Transverse colon (tissue), 4 donors: ENCODE data around the gene ADAMTS8.

Experiments used
- EP300 ChIP-seq: sonication (generic); formaldehyde crosslinking; IDR thresholded peaks from one replicate; pipeline ENCODE4 v1.6.1; 2017; ENCODE audit warnings: antibody characterized with exemption, low read depth
- POLR2A ChIP-seq: fragments of 450-650 bp; IDR thresholded peaks from one replicate; pipeline ENCODE4 v1.6.1; 2016; ENCODE audit warnings: antibody characterized with exemption, mild to moderate bottlenecking, moderate library complexity
- POLR2AphosphoS5 ChIP-seq, 3 donors: sonication (generic); formaldehyde crosslinking; IDR thresholded peaks; one replicate each; pipeline ENCODE4 v1.6.1; 2016; ENCODE audit warnings: antibody characterized with exemption in 3 of 3
- TF ChIP-seq, protein P1 (sequence below), 5 experiments: fragments of 200-600 bp in 3 of 5; fragments of 450-650 bp in 2 of 5; sonication (generic) in 3 of 5; IDR thresholded peaks; 1 replicate in 2 of 5; 2 replicates in 3 of 5; pipeline ENCODE4 v1.5.1; 2016 to 2017; ENCODE audit warnings: antibody characterized with exemption in 5 of 5, inconsistent platforms in 3 of 5, mild to moderate bottlenecking in 2 of 5, moderate library complexity in 1 of 5

- TF ChIP-seq POLR2A: no peak
- TF ChIP-seq, protein P1, sequence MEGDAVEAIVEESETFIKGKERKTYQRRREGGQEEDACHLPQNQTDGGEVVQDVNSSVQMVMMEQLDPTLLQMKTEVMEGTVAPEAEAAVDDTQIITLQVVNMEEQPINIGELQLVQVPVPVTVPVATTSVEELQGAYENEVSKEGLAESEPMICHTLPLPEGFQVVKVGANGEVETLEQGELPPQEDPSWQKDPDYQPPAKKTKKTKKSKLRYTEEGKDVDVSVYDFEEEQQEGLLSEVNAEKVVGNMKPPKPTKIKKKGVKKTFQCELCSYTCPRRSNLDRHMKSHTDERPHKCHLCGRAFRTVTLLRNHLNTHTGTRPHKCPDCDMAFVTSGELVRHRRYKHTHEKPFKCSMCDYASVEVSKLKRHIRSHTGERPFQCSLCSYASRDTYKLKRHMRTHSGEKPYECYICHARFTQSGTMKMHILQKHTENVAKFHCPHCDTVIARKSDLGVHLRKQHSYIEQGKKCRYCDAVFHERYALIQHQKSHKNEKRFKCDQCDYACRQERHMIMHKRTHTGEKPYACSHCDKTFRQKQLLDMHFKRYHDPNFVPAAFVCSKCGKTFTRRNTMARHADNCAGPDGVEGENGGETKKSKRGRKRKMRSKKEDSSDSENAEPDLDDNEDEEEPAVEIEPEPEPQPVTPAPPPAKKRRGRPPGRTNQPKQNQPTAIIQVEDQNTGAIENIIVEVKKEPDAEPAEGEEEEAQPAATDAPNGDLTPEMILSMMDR (IDR thresholded peaks at IDR 0.05): no peak
- no peak for TF ChIP-seq EP300
- no peak for TF ChIP-seq POLR2AphosphoS5 (IDR thresholded peaks at IDR 0.05)
Measured at GRCh38 chr11:130437848-130438247, 9.4 kb upstream of the ADAMTS8 start.
